GM20431 (cell line): Measurements from ENCODE around the gene IHH.

Experiments used
- in situ Hi-C: fragments of 300-500 bp; cut with MseI, MboI; formaldehyde crosslinking; loops from one replicate; pipeline ENCODE4 v1.15.0; 2020; ENCODE audit warnings: low sequenced_read_pairs; ENCODE audit not compliant: unreplicated experiment

The IHH gene

GRCh38 chr2:219023045-219023605, 37.6 kb downstream of the IHH start:
- in situ Hi-C loops = no loop called here

GRCh38 chr2:219022616-219023015, 38.1 kb downstream of the IHH start:
- in situ Hi-C loops = no loop called here

- in situ Hi-C loops = no loop called here
Measured at GRCh38 chr2:219022041-219022440, 38.7 kb downstream of the IHH start.

GRCh38 chr2:219021591-219021990, 39.1 kb downstream of the IHH start:
- in situ Hi-C loops = no loop called here

DNA sequence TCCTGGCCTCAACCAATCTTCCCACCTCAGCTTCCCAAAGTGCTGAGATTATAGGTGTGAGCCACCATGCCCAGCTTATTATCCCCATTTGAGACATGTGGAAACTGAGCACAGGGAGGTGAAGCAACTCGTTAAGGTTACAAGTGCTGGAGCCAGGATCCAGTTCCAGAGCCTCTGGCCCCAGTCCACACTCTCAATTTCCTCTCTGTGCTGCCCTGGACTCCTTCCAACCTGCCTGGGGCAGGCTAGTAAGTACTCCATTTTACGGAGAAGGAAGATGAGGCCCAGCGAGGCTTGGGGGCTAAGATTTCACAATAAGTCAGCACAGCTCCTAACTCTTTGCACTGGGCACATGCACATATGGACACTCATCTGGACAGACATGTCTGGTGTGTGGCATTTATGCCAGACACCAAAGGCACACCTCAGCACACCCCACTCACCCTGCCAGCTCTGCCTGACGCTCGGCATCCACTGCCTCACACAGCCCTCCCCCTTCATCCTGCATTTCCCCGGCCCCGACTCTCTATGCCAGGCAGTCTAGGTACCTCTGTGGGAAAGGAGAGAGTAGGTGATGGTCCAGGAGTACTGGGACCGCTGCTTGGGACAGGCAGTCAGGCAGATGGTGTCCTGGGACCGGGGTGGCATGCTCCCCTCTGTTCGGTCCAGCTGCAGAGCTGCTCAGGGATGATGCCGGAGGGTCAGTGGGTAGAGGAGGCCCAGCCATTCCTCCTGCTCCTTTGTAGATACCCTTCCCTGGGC, 39.9 kb downstream of the IHH start:
- in situ Hi-C loops = no loop called here

- in situ Hi-C loops = no loop called here
Measured at GRCh38 chr2:219019436-219019835, 41.3 kb downstream of the IHH start.

GRCh38 chr2:219018726-219019125, 42.0 kb downstream of the IHH start:
- in situ Hi-C loops = no loop called here

DNA sequence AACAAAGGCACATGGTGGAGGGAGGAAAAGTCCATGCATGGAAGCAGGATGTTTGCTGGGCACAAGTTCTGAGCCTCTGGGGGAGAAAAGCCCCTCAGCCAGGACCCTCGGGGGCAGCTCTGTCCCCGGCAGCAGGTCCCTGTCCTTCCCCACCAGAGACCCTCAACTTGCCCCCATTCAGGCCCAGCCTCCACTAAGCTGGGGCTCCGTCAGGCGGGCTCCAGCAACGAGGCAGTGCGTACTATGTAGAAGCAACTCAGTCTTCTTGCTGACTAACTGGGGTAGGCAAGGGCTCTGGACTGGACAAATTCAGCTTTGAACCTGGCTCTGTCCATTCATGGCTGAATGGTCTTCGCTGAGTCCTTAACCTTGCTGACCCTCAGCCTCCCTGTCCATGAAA, 42.4 kb downstream of the IHH start:
- in situ Hi-C loops = no loop called here

- in situ Hi-C loops = no loop called here
Measured at GRCh38 chr2:219017201-219017931, 43.4 kb downstream of the IHH start.

DNA sequence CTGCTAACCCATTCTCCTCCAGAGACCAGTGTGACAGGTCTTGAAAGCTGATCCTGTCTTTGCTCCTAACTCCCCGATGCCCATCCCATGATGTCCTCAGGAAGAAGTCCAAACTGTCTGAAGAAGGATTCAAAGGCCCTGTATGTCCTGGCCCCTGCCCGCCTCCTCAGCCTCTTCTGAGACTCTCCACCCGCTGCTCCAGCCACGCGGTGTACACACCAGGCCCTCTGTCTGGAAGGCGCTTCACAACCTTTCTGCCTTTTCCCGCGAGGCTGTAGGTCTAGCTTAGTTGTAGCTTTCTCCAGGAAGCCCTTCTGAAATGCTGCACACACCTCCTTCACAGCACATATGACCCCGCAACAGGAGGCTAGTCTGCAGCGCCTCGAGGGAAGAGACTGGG, 44.0 kb downstream of the IHH start:
- in situ Hi-C loops = no loop called here

DNA sequence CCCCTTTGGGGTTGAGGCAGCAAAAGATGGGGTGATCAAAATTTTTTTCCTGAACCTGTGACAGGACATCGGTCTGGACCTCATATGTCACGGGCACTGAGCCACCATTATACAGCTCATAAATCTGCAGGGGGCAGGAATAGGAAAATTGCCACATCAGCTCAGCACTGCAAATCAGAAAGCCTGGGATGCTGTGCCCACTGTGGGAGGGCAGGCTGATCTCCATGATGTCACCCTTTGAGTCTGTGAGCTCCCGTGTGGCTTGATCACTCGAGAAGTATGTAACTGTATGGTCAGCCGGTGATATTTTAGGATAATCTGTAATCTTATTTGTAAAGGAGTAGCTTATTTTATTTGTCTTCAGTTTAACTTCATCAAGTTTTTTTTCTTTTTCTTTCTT, 49.8 kb downstream of the IHH start:
- in situ Hi-C loops = no loop called here

DNA sequence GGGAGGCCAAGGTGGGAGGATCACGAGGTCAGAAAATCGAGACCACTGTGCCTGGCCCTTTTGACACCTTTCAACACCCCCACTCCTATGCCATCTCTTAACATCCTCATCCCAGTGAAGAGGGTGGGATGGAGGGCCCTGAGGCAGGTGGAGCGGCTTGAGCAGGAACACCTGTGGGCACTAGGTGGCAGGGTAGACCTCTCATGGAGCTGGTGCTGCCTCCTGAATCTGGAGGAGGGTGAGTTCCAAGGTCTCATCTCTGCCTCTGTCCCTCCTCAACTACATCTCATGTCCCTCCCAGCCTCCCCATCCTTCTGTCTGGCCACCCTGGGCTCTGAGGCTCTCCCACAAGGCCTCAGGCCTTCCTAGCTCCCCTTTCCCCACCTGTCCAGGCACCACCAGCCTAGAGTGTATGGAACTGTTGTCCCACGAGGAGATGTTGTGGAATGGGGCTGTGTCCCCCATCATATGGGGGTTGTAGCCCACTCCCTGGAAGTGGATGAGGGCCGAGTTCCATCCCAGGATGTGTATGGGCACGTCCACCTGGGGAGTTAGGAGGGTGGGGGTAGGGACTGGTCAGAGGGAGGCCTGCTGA, 50.5 kb downstream of the IHH start:
- in situ Hi-C loops = no loop called here

GRCh38 chr2:219009294-219009693, 51.4 kb downstream of the IHH start:
- in situ Hi-C loops = no loop called here
